AG04449 (cell line): ENCODE data around the gene AHRR.

ENCODE experiments used
- CTCF ChIA-PET: fragments of 350-600 bp; formaldehyde crosslinking; extraction: SDS; loops from one replicate; lab custom pipeline; 2021; ENCODE audit warnings: antibody characterized with exemption; lab: Yijun Ruan, JAX
- POLR2A ChIA-PET: fragments of 400-600, 350-600 bp; formaldehyde crosslinking; extraction: SDS; loops from one replicate; lab custom pipeline; 2020; ENCODE audit warnings: antibody characterized with exemption, inconsistent platforms; lab: Yijun Ruan, JAX
- DNase-seq: peaks from one replicate; pipeline ENCODE4 v3.0.0-alpha.2; 2010; ENCODE audit warnings: low read depth, low spot score
- H3K4me3 ChIP-seq: 2 replicates; pipeline ENCODE4 v1.5.1; 2011; ENCODE audit warnings: low read depth, mild to moderate bottlenecking, control low read depth, low read length
- CTCF ChIP-seq: IDR thresholded peaks from one replicate; pipeline ENCODE4 v1.5.1; 2011; ENCODE audit warnings: mild to moderate bottlenecking, moderate library complexity, low read length, control low read depth, inconsistent platforms; ENCODE audit not compliant: insufficient read depth; ENCODE audit errors: missing control alignments

AHRR gene

GRCh38 chr5:318931-319601 lies 2.4 kb upstream of the AHRR start:
- no peak overlapping the region for H3K4me3 ChIP-seq
- DNase-seq: no peak
- no peak for TF ChIP-seq CTCF
- ChIA-PET CTCF (interaction anchor here (1.0 to 5.3 kb wide), 7 partner anchors 17 to 584 kb away, joined by 3 to 97 read pairs (median 4); no protein-coding TSS in a partner anchor), POLR2A (no interaction called here)

- H3K4me3 ChIP-seq: peak overlapping the region; percentile 78
- no peak for DNase-seq
- CTCF ChIA-PET: interaction anchor here (0.8 to 5.3 kb wide), 20 partner anchors 8 to 133 kb away, joined by 3 to 97 read pairs (median 4); no protein-coding TSS in a partner anchor
- TF ChIP-seq CTCF: no peak
- POLR2A ChIA-PET: interaction anchor here (0.8 kb wide), 1 partner anchor 49 kb away, joined by 4 read pairs; the partner anchor contains the start of gene PDCD6
Observed at GRCh38 chr5:320524-321229, 837 bp upstream of the AHRR start.

GRCh38 chr5:321726-322251 lies 275 bp downstream of the AHRR start:
- DNase-seq: no peak
- TF ChIP-seq CTCF: no peak
- ChIA-PET POLR2A (interaction anchor here (0.8 kb wide), 1 partner anchor 51 kb away, joined by 4 read pairs; the partner anchor contains the start of gene PDCD6), CTCF (interaction anchor here (0.8 to 4.1 kb wide), 15 partner anchors 9 to 134 kb away, joined by 3 to 21 read pairs (median 5); no protein-coding TSS in a partner anchor)
- peak overlapping the region; percentile 78 for H3K4me3 ChIP-seq

- CTCF ChIA-PET: interaction anchor here (1.2 to 1.3 kb wide), 2 partner anchors 15 to 109 kb away, joined by 3 to 4 read pairs; no protein-coding TSS in a partner anchor
- TF ChIP-seq CTCF: no peak
- DNase-seq: no peak
- H3K4me3 ChIP-seq: peak overlapping the region; percentile 78
- POLR2A ChIA-PET: no interaction called here
Observed at GRCh38 chr5:322281-322941, 897 bp downstream of the AHRR start.

- H3K4me3 ChIP-seq: peak overlapping the region; percentile 78
- ChIA-PET CTCF (interaction anchor here (1.1 to 1.4 kb wide), 5 partner anchors 15 to 124 kb away, joined by 3 to 4 read pairs (median 3); no protein-coding TSS in a partner anchor), POLR2A (no interaction called here)
Observed at GRCh38 chr5:322942-323879, 1.7 kb downstream of the AHRR start.

More at GRCh38 chr5:322942-323879, 1.7 kb downstream of the AHRR start:
- no peak for TF ChIP-seq CTCF
- no peak for DNase-seq
